ENCODE data around the gene GPR146.

GPR146 gene

DNA sequence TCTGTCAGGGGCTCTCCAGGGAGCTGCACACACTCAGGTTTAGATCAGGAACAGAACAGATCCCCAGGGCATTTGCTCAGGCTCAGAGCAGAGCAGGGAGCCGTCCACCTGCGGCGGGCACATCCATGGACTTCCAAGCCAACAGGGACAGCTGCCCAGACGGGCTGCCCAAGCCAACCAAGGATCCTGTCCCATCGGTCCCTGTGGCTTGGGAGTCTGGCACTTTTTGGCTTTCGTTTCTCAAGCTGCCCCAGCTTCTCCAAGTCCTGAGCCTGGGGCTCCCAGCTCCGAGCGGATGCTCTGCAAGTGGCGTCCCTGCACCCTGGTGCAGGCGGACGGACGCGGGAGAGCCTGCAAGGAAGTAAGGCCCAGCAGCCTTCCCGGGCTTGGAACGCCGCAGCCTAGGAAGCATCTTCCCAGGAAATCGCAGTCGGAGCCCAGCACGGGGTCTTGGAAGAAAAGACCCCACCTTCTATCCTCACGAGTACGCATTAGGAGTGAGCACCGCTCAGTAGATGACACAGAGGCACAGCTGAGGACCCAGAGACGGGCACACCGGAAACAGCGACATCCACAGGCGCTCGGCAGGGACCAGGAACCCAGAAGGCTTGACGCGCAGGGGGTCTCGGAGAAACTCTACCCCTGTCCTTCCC lies 6.0 kb downstream of the GPR146 start:
- no peak overlapping the region for H3K4me3 ChIP-seq (ENCODE audit: low read depth, low read length)
- DNase-seq (ENCODE audit: low read depth), result no peak
- TF ChIP-seq, protein P1, sequence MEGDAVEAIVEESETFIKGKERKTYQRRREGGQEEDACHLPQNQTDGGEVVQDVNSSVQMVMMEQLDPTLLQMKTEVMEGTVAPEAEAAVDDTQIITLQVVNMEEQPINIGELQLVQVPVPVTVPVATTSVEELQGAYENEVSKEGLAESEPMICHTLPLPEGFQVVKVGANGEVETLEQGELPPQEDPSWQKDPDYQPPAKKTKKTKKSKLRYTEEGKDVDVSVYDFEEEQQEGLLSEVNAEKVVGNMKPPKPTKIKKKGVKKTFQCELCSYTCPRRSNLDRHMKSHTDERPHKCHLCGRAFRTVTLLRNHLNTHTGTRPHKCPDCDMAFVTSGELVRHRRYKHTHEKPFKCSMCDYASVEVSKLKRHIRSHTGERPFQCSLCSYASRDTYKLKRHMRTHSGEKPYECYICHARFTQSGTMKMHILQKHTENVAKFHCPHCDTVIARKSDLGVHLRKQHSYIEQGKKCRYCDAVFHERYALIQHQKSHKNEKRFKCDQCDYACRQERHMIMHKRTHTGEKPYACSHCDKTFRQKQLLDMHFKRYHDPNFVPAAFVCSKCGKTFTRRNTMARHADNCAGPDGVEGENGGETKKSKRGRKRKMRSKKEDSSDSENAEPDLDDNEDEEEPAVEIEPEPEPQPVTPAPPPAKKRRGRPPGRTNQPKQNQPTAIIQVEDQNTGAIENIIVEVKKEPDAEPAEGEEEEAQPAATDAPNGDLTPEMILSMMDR (IDR thresholded peaks at IDR 0.05; ENCODE audit: control insufficient read depth, extremely low read depth, insufficient read depth), result no peak

DNA sequence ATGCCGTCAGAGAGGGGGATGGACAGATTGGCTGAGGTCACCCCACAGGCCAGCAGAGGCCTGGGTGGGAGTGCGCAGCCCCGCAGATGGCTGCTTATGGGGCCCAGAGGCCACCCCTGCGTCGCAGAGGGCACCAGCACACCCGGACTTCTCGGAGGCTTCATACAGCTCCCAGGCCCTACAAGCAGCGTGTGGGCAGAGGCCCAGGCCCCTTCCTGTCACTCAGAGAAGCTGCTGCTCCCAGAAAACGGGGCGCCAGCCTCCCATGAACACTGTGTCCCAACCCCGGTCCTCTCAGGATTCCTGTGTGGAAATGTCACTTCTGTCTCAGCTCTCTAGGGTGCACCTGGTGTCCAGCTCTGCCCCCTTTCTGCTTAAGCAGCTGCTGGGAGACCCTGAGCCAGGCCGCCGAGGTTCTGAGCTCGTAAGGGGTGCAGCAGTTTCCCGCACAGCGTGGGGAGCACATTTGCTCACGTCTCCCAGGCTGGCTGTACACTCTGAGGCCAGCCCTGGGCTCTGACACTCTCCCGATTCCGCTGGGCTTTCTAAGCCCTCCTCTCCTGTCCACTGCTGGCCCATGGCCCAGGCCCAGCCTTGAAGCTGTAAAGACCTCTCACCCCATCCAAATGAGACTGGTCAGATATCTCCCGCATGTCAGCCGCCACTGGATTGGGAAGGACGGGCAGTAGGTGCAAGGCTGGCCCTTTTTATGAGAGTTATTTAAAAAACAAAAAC lies 6.8 kb downstream of the GPR146 start:
- TF ChIP-seq, protein P1 (IDR thresholded peaks at IDR 0.05; ENCODE audit: control insufficient read depth, extremely low read depth, insufficient read depth), result no peak
- H3K4me3 ChIP-seq (ENCODE audit: low read depth, low read length), result no peak overlapping the region
- no peak for DNase-seq (ENCODE audit: low read depth)

DNA sequence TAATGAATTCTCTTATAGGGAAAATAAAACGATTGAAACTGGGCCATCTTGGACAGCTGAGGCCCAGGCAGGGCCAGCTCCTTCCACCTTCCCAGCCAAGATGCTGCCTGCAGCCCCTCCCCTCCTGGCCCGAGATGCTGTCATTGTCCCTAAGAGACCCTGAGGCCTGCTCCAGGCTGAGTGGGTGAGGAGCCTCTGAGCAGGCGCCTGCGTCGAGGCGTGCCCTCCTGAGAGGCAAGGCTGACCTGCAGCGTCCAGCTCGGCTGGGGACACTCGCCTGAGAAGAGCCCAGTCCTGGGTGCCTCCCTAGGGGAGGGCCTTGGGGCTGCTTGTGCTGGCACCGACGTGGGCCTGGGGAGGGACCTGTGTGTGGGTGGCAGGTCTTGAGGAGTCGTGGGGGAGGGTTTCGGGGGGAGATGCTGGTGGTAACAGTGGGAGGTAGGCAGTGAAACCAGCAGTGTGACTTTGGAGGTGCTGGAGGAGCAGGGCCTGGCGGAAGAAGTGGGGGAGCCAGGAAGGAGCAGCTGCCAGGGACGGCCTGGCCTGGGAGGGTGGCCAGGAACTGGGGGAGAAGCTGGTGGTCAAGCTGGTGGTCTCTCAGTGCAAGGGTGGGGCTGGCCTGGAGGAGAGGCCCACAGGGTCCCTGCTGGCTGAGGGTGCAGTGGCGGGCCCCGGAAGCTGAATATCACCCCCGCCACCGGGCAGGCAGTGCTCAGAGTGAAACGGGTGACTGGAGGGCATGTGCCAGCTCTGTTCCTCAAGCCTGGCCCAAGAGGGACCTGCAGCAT lies 7.9 kb downstream of the GPR146 start:
- TF ChIP-seq, protein P1 (IDR thresholded peaks at IDR 0.05; ENCODE audit: control insufficient read depth, extremely low read depth, insufficient read depth), result no peak
- no peak for DNase-seq (ENCODE audit: low read depth)
- H3K4me3 ChIP-seq (ENCODE audit: low read depth, low read length), result no peak overlapping the region

DNA sequence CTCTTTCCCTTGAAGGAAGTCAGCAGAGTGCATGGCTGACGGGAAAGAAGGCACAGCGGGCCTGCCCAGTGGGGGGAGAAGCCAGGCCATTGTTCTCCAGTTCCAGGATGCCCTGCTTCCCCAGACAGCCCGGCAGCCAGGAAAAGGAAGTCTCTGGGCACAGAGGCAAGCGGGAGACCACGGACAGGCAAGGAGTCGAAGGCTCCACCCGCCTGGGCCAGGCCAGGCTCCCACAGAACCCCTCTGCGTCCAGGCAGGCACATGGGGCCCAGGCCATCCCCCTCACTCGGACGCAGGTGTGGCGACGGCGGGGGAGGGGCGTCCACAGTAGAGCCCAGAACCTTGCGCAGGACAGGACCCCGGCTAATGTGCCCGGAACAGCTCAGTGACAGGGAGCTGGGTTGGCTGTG lies 8.7 kb downstream of the GPR146 start:
- no peak overlapping the region for H3K4me3 ChIP-seq (ENCODE audit: low read depth, low read length)
- TF ChIP-seq, protein P1 (IDR thresholded peaks at IDR 0.05; ENCODE audit: control insufficient read depth, extremely low read depth, insufficient read depth), result no peak
- no peak for DNase-seq (ENCODE audit: low read depth)

DNA sequence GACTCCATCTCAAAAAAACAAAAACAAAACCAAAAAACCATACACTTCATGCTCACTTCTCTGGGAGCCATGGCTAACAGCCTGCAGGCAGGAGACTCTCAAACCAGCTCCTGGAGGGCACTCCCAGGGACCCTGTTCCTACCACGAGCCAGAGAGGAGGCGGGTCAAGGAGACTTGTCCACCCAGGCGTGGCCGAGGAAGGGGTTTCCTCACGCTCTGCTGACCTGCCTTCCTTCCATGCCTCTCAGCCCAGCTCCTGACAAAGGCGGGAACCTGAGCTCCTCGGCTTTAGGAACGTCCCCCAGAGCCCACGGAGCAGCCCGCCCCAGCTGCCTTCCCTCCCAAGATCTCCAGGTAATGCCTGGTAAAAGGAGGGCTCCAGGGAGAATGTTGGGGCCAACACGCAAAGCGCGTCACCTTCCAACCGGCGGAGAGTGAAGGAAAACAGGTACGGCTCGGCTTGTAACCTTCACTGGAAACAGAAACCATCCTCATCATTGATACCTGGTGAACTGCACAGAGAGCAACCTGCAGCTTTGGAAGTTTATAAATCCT lies 9.5 kb downstream of the GPR146 start:
- DNase-seq (ENCODE audit: low read depth), result no peak
- TF ChIP-seq, protein P1 (IDR thresholded peaks at IDR 0.05; ENCODE audit: control insufficient read depth, extremely low read depth, insufficient read depth), result no peak
- H3K4me3 ChIP-seq (ENCODE audit: low read depth, low read length), result no peak overlapping the region

DNA sequence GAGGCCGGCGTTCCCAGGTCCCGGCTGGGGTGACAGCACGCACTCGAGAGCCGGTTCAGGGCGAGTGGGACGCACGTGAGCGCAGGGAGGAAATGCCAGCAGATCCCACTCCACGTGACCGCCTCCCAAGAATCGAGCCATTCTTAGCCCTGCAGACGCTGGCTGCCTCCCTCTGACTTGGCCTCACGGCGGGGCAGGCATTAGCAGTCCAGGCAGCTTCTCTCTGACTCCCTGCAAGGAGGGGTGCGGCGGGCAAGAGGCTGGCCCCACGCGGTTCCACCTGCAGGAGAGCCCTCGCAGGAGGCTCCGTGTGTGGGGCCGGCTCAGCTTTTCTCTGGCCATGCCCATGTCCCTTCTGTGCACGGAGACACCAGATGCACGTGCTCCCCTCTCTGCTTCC lies 10.1 kb downstream of the GPR146 start:
- TF ChIP-seq, protein P1 (IDR thresholded peaks at IDR 0.05; ENCODE audit: control insufficient read depth, extremely low read depth, insufficient read depth), result no peak
- DNase-seq (ENCODE audit: low read depth), result no peak
- H3K4me3 ChIP-seq (ENCODE audit: low read depth, low read length), result no peak overlapping the region
